Islet precursor cell (in vitro differentiated cells): Measurements from ENCODE around the gene HRH2.
"Not testable (repeated sequence)": the region's sequence is repeated elsewhere in the genome, so short reads cannot be mapped to it uniquely, and the experiment has no call there.

Source experiments
- DNase-seq: peaks from one replicate; pipeline ENCODE4 v3.0.0-alpha.2; 2018

Gene HRH2

GRCh38 chr5:175649967-175650366 lies 7.9 kb upstream of the HRH2 start:
- DNase-seq, result no peak

GRCh38 chr5:175650430-175651205 lies 7.3 kb upstream of the HRH2 start:
- not testable (repeated sequence) for DNase-seq

- DNase-seq, result no peak
Measured at GRCh38 chr5:175652741-175653663, 4.9 kb upstream of the HRH2 start.

GRCh38 chr5:175653763-175654162 lies 4.1 kb upstream of the HRH2 start:
- DNase-seq, result no peak

- DNase-seq, result no peak
Measured at GRCh38 chr5:175654339-175654738, 3.5 kb upstream of the HRH2 start.

GRCh38 chr5:175654807-175655206 lies 3.1 kb upstream of the HRH2 start:
- DNase-seq, result no peak

- DNase-seq, result no peak
Measured at GRCh38 chr5:175655411-175655810, 2.5 kb upstream of the HRH2 start.

GRCh38 chr5:175656966-175657365 lies 905 bp upstream of the HRH2 start:
- DNase-seq, result no peak

- DNase-seq, result peak; percentile 68
Measured at GRCh38 chr5:175658299-175659145, 651 bp downstream of the HRH2 start.

- DNase-seq, result no peak
Measured at GRCh38 chr5:175659546-175660253, 1.8 kb downstream of the HRH2 start.

GRCh38 chr5:175663186-175664184 lies 5.6 kb downstream of the HRH2 start:
- DNase-seq, result no peak

- no peak for DNase-seq
Measured at GRCh38 chr5:175664723-175665122, 6.9 kb downstream of the HRH2 start.

- no peak for DNase-seq
Measured at GRCh38 chr5:175666216-175666615, 8.3 kb downstream of the HRH2 start.

- no peak for DNase-seq
Measured at GRCh38 chr5:175668006-175668405, 10.1 kb downstream of the HRH2 start.

- DNase-seq, result no peak
Measured at GRCh38 chr5:175670372-175670771, 12.5 kb downstream of the HRH2 start.

- no peak for DNase-seq
Measured at GRCh38 chr5:175671013-175671412, 13.1 kb downstream of the HRH2 start.

- DNase-seq, result no peak
Measured at GRCh38 chr5:175672976-175673648, 15.2 kb downstream of the HRH2 start.

- no peak for DNase-seq
Measured at GRCh38 chr5:175674731-175675346, 17.0 kb downstream of the HRH2 start.

GRCh38 chr5:175675873-175676272 lies 18.0 kb downstream of the HRH2 start:
- DNase-seq, result no peak

GRCh38 chr5:175677571-175677970 lies 19.7 kb downstream of the HRH2 start:
- DNase-seq, result no peak
